ENCODE measurements around the gene AGTR1. TPM values are rescaled to one million over a fixed set of nuclear protein-coding genes. Genes with fewer than 3 reads are reported as not detected.

Gene AGTR1
- total RNA-seq, 1 experiment from 2014 or later, result not detected

DNA sequence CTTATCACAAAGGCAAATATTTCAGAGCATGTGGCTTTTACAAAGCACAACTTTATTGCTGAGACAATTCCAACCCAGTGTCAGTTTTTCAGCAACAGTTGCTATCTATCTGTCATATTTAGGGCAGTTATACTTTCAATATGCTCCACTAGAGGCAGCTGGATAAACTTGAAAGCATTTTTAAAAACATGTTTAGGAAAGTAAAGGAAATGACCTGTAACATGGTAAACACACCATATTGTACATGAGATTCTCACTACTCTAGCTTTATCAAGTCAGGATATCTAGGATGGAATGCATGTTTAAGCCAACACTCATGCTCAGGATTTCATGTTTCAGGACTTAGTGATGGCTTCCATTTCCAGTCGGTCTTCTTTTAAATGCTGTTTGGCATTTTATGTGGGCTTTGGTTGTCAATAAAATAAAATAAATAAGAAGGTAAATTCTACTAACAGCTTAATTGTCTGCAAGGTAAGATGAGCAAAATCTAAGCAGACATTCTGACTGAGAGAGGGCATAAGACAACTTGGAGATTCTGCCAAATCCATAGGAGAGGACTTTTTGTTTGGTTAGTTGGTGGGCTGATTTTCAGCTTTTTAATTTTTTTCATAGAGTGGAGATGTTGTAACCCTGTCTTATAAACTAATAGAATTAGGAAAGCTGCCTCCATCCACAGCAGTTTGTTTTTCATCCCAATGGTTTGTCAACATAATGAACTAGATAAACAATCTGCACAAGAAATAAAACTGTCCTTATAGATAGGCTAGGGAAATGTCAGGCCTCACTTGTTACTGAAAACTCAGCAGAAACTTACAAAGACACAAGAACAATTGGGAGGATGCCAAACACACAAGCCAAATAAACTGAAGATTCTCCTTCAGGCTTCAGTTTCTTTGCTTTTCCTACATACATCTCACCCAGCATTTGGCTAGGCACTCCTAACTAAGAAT is 66.6 kb downstream of the AGTR1 start:
- Mint-ChIP-seq H3K36me3 (ENCODE audit: insufficient read depth, unreplicated experiment) (no peaks in the 10 kb centered on the region), H3K9me3 (ENCODE audit: unreplicated experiment) (no peaks in the 10 kb centered on the region), H3K27ac (ENCODE audit: low read depth, unreplicated experiment) (no peak overlapping the region), H3K4me3 (ENCODE audit: unreplicated experiment) (no peak overlapping the region), H3K27me3 (ENCODE audit: insufficient read depth, unreplicated experiment) (peaks cover 34% of the 10 kb centered on the region), H3K4me1 (ENCODE audit: insufficient read depth, unreplicated experiment) (no peaks in the 10 kb centered on the region)
- CTCF ChIA-PET, result interaction anchor here (0.8 to 1.0 kb wide), 2 partner anchors 13 to 178 kb away, joined by 3 read pairs; no protein-coding TSS in a partner anchor
- DNase-seq (ENCODE audit: unreplicated experiment), result no peak
- TF ChIP-seq, protein P1, sequence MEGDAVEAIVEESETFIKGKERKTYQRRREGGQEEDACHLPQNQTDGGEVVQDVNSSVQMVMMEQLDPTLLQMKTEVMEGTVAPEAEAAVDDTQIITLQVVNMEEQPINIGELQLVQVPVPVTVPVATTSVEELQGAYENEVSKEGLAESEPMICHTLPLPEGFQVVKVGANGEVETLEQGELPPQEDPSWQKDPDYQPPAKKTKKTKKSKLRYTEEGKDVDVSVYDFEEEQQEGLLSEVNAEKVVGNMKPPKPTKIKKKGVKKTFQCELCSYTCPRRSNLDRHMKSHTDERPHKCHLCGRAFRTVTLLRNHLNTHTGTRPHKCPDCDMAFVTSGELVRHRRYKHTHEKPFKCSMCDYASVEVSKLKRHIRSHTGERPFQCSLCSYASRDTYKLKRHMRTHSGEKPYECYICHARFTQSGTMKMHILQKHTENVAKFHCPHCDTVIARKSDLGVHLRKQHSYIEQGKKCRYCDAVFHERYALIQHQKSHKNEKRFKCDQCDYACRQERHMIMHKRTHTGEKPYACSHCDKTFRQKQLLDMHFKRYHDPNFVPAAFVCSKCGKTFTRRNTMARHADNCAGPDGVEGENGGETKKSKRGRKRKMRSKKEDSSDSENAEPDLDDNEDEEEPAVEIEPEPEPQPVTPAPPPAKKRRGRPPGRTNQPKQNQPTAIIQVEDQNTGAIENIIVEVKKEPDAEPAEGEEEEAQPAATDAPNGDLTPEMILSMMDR (IDR thresholded peaks at IDR 0.05; ENCODE audit: unreplicated experiment), result no peak
- POLR2A ChIA-PET, result no interaction called here
- BruUV-seq (replicated peaks), result no TSS peak
- intact Hi-C loops (cut with micrococcal nuclease), result no loop called here

DNA sequence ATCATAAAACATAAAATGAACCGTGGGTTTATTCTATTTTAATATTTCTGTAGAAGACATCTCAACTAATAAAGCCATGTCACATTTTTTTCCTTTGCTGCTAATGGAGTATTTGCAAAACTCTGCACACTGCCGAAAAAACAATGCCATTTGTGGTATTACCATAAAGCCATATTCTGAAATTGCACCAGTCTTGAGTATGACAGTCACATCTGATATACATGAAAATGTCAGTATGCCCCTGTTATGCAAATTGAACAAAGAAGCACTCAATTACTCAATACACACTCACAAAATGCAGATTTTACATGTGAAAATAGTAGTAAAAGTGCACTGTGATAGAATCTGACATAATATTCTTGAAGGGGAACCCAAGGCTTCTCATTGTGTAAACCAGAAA is 74.7 kb downstream of the AGTR1 start:
- Mint-ChIP-seq H3K9me3 (ENCODE audit: unreplicated experiment) (no peaks in the 10 kb centered on the region), H3K4me3 (ENCODE audit: unreplicated experiment) (no peak overlapping the region), H3K36me3 (ENCODE audit: insufficient read depth, unreplicated experiment) (no peaks in the 10 kb centered on the region), H3K4me1 (ENCODE audit: insufficient read depth, unreplicated experiment) (no peaks in the 10 kb centered on the region), H3K27me3 (ENCODE audit: insufficient read depth, unreplicated experiment) (peaks cover 46% of the 10 kb centered on the region), H3K27ac (ENCODE audit: low read depth, unreplicated experiment) (no peak overlapping the region)
- POLR2A ChIA-PET, result interaction anchor here (0.6 kb wide), 1 partner anchor 288 kb away, joined by 3 read pairs; no protein-coding TSS in a partner anchor
- CTCF ChIA-PET, result interaction anchor here (0.6 to 0.7 kb wide), 2 partner anchors 37 to 270 kb away, joined by 3 read pairs; no protein-coding TSS in a partner anchor
- no peak for DNase-seq (ENCODE audit: unreplicated experiment)
- BruUV-seq (replicated peaks), result no TSS peak
- intact Hi-C loops (cut with micrococcal nuclease), result no loop called here
- TF ChIP-seq, protein P1 (IDR thresholded peaks at IDR 0.05; ENCODE audit: unreplicated experiment), result no peak

DNA sequence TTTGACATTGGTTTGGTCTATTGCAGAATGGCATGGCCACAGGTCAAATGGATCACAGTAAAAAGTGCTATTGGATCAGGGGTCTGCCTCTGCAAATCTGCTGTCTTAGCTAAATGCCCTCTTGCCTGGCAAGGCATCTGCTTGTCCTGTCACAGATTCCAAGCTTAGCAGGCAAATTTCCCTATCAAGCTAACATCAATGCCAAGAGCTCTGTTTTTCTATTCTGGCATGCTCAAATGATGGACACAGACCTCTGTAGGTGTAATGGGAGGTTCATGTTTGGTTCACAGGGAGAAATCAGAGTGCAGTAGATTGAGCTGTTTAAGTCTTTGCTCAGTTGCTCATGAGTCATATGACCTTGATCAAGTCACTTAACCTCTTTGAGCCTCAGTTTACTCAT is 75.1 kb downstream of the AGTR1 start:
- H3K36me3 Mint-ChIP-seq (ENCODE audit: insufficient read depth, unreplicated experiment), result no peaks in the 10 kb centered on the region
- intact Hi-C loops (cut with micrococcal nuclease), result no loop called here

DNA sequence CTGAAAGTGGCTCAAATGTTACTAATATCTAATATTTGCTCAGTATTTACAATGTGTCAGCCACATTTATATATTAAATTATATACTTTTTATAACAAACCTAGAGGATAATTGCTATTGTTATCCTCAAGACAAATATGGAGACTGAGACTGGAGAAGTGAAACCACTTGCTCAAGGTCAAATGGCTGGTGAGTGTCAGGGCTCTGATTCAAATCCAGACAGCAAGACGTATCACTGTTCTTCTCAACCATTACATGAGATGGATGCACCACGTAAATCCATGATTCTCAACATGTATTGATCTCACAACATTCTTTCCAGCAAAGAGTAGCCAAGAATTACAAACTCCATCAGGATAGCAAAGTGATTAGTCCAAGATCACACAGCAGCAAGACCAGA is 76.1 kb downstream of the AGTR1 start:
- no peaks in the 10 kb centered on the region for H3K9me3 Mint-ChIP-seq (ENCODE audit: unreplicated experiment)
- no peaks in the 10 kb centered on the region for H3K4me1 Mint-ChIP-seq (ENCODE audit: insufficient read depth, unreplicated experiment)
- CTCF ChIA-PET, result interaction anchor here (0.6 kb wide), 1 partner anchor 75 kb away, joined by 4 read pairs; no protein-coding TSS in a partner anchor
- POLR2A ChIA-PET, result no interaction called here
- DNase-seq (ENCODE audit: unreplicated experiment), result no peak
- no peak overlapping the region for H3K27ac Mint-ChIP-seq (ENCODE audit: low read depth, unreplicated experiment)
- peaks cover 46% of the 10 kb centered on the region for H3K27me3 Mint-ChIP-seq (ENCODE audit: insufficient read depth, unreplicated experiment)
- no peak overlapping the region for H3K4me3 Mint-ChIP-seq (ENCODE audit: unreplicated experiment)
- TF ChIP-seq, protein P1 (IDR thresholded peaks at IDR 0.05; ENCODE audit: unreplicated experiment), result no peak
- intact Hi-C loops (cut with micrococcal nuclease), result no loop called here
- H3K36me3 Mint-ChIP-seq (ENCODE audit: insufficient read depth, unreplicated experiment), result no peaks in the 10 kb centered on the region
- BruUV-seq (replicated peaks), result no TSS peak

More for the DNA sequence above, 75.1 kb downstream of the AGTR1 start:
- H3K27ac Mint-ChIP-seq (ENCODE audit: low read depth, unreplicated experiment), result no peak overlapping the region
- ChIA-PET CTCF (interaction anchor here (0.6 to 0.7 kb wide), 3 partner anchors 37 to 320 kb away, joined by 3 to 4 read pairs (median 3); no protein-coding TSS in a partner anchor), POLR2A (interaction anchor here (0.6 kb wide), 1 partner anchor 289 kb away, joined by 3 read pairs; no protein-coding TSS in a partner anchor)
- H3K9me3 Mint-ChIP-seq (ENCODE audit: unreplicated experiment), result no peaks in the 10 kb centered on the region
- no TSS peak for BruUV-seq (replicated peaks)
- peaks cover 46% of the 10 kb centered on the region for H3K27me3 Mint-ChIP-seq (ENCODE audit: insufficient read depth, unreplicated experiment)
- no peak overlapping the region for H3K4me3 Mint-ChIP-seq (ENCODE audit: unreplicated experiment)
- H3K4me1 Mint-ChIP-seq (ENCODE audit: insufficient read depth, unreplicated experiment), result no peaks in the 10 kb centered on the region
- no peak for DNase-seq (ENCODE audit: unreplicated experiment)
- TF ChIP-seq, protein P1 (IDR thresholded peaks at IDR 0.05; ENCODE audit: unreplicated experiment), result no peak
